ENCODE measurements around the gene BRCC3.

Gene BRCC3

GRCh38 chrX:155048977-155049619 is 22.2 kb upstream of the BRCC3 start:
- Histone ChIP-seq H3K4ac (ENCODE audit: low read length) (no peak overlapping the region), H3K23ac (ENCODE audit: low read depth, low read length, poor library complexity) (no peak overlapping the region), H2AFZ (ENCODE audit: low read length) (no peak overlapping the region), H2AK5ac (ENCODE audit: low read depth, low read length) (no peak overlapping the region), H3K27ac (replicated peaks; ENCODE audit: low read length) (no peak overlapping the region), H3K4me2 (ENCODE audit: insufficient read depth, low read length, poor library complexity, severe bottlenecking) (no peak overlapping the region), H2BK15ac (ENCODE audit: low read length) (no peak overlapping the region), H3K79me1 (ENCODE audit: low read depth, low read length) (peaks cover 2% of the 10 kb centered on the region), H3K18ac (ENCODE audit: low read length) (no peak overlapping the region), H2BK12ac (ENCODE audit: low read length) (no peak overlapping the region), H4K8ac (ENCODE audit: low read depth, low read length) (no peak overlapping the region), H3K9me3 (replicated peaks in 1 of 2; ENCODE audit: control insufficient read depth in 2 of 2, insufficient read depth in 1 of 2, low read depth in 1 of 2, low read length in 2 of 2) (no peaks in the 10 kb centered on the region), H3K27me3 (ENCODE audit: control insufficient read depth in 3 of 3, insufficient read depth in 3 of 3, low read depth in 1 of 3, low read length in 3 of 3) (no peaks in the 10 kb centered on the region), H3K4me1 (ENCODE audit: control insufficient read depth in 2 of 2, insufficient read depth in 1 of 2, low read depth in 1 of 2, low read length in 2 of 2) (no peaks in the 10 kb centered on the region), H3K36me3 (replicated peaks in 1 of 2; ENCODE audit: control insufficient read depth in 2 of 2, insufficient read depth in 2 of 2, low read length in 2 of 2) (peaks cover 0 to 35% of the 10 kb centered on the region in 2 donors), H3K9ac (ENCODE audit: low read depth, low read length, poor library complexity) (no peak overlapping the region), H2BK5ac (ENCODE audit: low read length) (no peak overlapping the region), H4K91ac (ENCODE audit: low read depth, low read length, poor library complexity) (no peak overlapping the region), H3K4me3 (ENCODE audit: low read length in 2 of 2) (no peak overlapping the region), H3K14ac (ENCODE audit: low read length) (no peak overlapping the region), H2BK120ac (ENCODE audit: low read depth, low read length) (no peak overlapping the region)
- DNase-seq (ENCODE audit: low spot score): peak; percentile 20
- WGBS, 2 donors (ENCODE audit: extremely low coverage in 2 of 2, insufficient read length in 2 of 2, insufficient replicate concordance in 1 of 2): no CpG with 5 or more reads among the region's 9 CpGs

DNA sequence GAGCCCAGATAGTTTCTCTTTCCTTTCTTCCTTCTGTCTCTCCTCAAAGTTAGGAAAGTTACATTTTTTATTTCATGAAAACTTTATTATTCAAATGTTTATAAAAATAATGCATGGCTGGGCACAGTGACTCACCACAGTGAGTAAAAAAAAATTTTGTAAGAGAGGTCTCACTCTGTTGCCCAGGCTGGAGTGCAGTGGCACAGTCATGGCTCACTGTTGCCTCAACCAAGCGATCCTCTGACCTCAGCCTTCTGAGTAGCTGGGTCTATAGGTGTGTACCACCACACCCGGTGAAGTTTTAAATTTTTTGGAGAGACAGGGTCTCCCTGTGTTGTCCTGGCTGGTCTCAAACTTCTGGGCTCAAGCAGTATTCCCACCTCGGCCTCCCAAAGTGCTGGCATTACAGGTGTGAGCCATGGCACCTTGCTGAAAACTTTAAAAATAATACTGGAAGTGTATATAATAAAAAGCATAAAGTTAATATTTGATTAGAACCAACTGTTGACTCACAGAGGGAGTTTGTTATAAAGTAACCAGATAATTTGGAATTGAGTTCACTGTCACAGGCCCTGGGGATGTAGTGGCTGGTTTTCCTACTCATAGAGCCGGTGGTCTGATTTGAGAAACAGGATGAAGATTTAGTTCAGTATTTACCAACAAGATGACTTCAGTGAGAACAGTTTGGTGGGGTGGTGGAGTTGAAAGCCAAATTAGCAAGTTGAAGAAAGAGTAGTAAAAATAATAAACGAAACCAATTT is 18.4 kb upstream of the BRCC3 start:
- peaks cover 0 to 5% of the 10 kb centered on the region in 2 donors for H3K4me1 ChIP-seq (ENCODE audit: control insufficient read depth in 2 of 2, insufficient read depth in 1 of 2, low read depth in 1 of 2, low read length in 2 of 2)
- no peak for DNase-seq (ENCODE audit: low spot score)
- no peaks in the 10 kb centered on the region for H3K27me3 ChIP-seq (ENCODE audit: control insufficient read depth in 3 of 3, insufficient read depth in 3 of 3, low read depth in 1 of 3, low read length in 3 of 3)
- H3K14ac ChIP-seq (ENCODE audit: low read length): no peak overlapping the region
- H3K23ac ChIP-seq (ENCODE audit: low read depth, low read length, poor library complexity): no peak overlapping the region
- H4K8ac ChIP-seq (ENCODE audit: low read depth, low read length): no peak overlapping the region
- H3K4ac ChIP-seq (ENCODE audit: low read length): no peak overlapping the region
- H2BK5ac ChIP-seq (ENCODE audit: low read length): no peak overlapping the region
- H3K9ac ChIP-seq (ENCODE audit: low read depth, low read length, poor library complexity): no peak overlapping the region
- H3K4me3 ChIP-seq (ENCODE audit: low read length in 2 of 2): no peak overlapping the region
- H2AFZ ChIP-seq (ENCODE audit: low read length): no peak overlapping the region
- H3K9me3 ChIP-seq (replicated peaks in 1 of 2; ENCODE audit: control insufficient read depth in 2 of 2, insufficient read depth in 1 of 2, low read depth in 1 of 2, low read length in 2 of 2): no peaks in the 10 kb centered on the region
- peaks cover 2% of the 10 kb centered on the region for H3K79me1 ChIP-seq (ENCODE audit: low read depth, low read length)
- H2BK120ac ChIP-seq (ENCODE audit: low read depth, low read length): no peak overlapping the region
- peaks cover 0 to 41% of the 10 kb centered on the region in 2 donors for H3K36me3 ChIP-seq (replicated peaks in 1 of 2; ENCODE audit: control insufficient read depth in 2 of 2, insufficient read depth in 2 of 2, low read length in 2 of 2)
- no peak overlapping the region for H3K27ac ChIP-seq (replicated peaks; ENCODE audit: low read length)
- no peak overlapping the region for H3K4me2 ChIP-seq (ENCODE audit: insufficient read depth, low read length, poor library complexity, severe bottlenecking)
- no peak overlapping the region for H2BK15ac ChIP-seq (ENCODE audit: low read length)
- no peak overlapping the region for H4K91ac ChIP-seq (ENCODE audit: low read depth, low read length, poor library complexity)
- H2BK12ac ChIP-seq (ENCODE audit: low read length): no peak overlapping the region
- no CpG with 5 or more reads among the region's 5 CpGs for WGBS, 2 donors (ENCODE audit: extremely low coverage in 2 of 2, insufficient read length in 2 of 2, insufficient replicate concordance in 1 of 2)
- H3K18ac ChIP-seq (ENCODE audit: low read length): no peak overlapping the region
- H2AK5ac ChIP-seq (ENCODE audit: low read depth, low read length): no peak overlapping the region

DNA sequence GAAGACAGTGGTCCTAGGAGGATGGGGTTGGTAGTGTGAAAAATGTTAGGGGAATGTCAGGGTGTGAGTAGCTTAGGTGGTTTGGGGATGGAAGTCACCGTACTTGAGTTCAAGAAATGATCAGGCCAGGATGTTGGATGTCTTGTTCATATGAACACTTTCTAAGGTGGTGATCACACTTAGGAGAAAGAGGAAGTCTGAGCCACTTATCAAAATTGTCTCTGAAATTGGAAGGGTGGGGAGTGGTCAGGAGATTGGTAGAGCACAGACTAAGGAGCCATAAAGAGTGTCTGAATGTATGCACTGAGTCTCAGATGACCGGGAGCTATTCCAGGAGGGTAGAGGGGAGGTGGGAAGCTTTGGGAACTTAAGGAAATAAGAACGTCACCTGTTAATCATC is 17.7 kb upstream of the BRCC3 start:
- Histone ChIP-seq H3K18ac (ENCODE audit: low read length) (no peak overlapping the region), H2AK5ac (ENCODE audit: low read depth, low read length) (no peak overlapping the region), H3K14ac (ENCODE audit: low read length) (no peak overlapping the region), H3K36me3 (replicated peaks in 1 of 2; ENCODE audit: control insufficient read depth in 2 of 2, insufficient read depth in 2 of 2, low read length in 2 of 2) (peaks cover 0 to 41% of the 10 kb centered on the region in 2 donors), H4K91ac (ENCODE audit: low read depth, low read length, poor library complexity) (no peak overlapping the region), H3K27me3 (ENCODE audit: control insufficient read depth in 3 of 3, insufficient read depth in 3 of 3, low read depth in 1 of 3, low read length in 3 of 3) (no peaks in the 10 kb centered on the region), H2BK5ac (ENCODE audit: low read length) (no peak overlapping the region), H3K4me2 (ENCODE audit: insufficient read depth, low read length, poor library complexity, severe bottlenecking) (no peak overlapping the region), H4K8ac (ENCODE audit: low read depth, low read length) (no peak overlapping the region), H3K79me1 (ENCODE audit: low read depth, low read length) (peaks cover 2% of the 10 kb centered on the region), H3K4me3 (ENCODE audit: low read length in 2 of 2) (no peak overlapping the region), H3K23ac (ENCODE audit: low read depth, low read length, poor library complexity) (no peak overlapping the region), H3K9ac (ENCODE audit: low read depth, low read length, poor library complexity) (no peak overlapping the region), H3K9me3 (replicated peaks in 1 of 2; ENCODE audit: control insufficient read depth in 2 of 2, insufficient read depth in 1 of 2, low read depth in 1 of 2, low read length in 2 of 2) (no peaks in the 10 kb centered on the region), H3K27ac (replicated peaks; ENCODE audit: low read length) (no peak overlapping the region), H2AFZ (ENCODE audit: low read length) (no peak overlapping the region), H3K4me1 (ENCODE audit: control insufficient read depth in 2 of 2, insufficient read depth in 1 of 2, low read depth in 1 of 2, low read length in 2 of 2) (peaks cover 0 to 5% of the 10 kb centered on the region in 2 donors), H2BK12ac (ENCODE audit: low read length) (no peak overlapping the region), H2BK15ac (ENCODE audit: low read length) (no peak overlapping the region), H3K4ac (ENCODE audit: low read length) (no peak overlapping the region), H2BK120ac (ENCODE audit: low read depth, low read length) (no peak overlapping the region)
- whole genome bisulfite sequencing, 2 donors (ENCODE audit: extremely low coverage in 2 of 2, insufficient read length in 2 of 2, insufficient replicate concordance in 1 of 2): no CpG with 5 or more reads among the region's 3 CpGs
- no peak for DNase-seq (ENCODE audit: low spot score)

GRCh38 chrX:155054255-155054654 is 17.1 kb upstream of the BRCC3 start:
- H3K4ac ChIP-seq (ENCODE audit: low read length): no peak overlapping the region
- no peaks in the 10 kb centered on the region for H3K27me3 ChIP-seq (ENCODE audit: control insufficient read depth in 3 of 3, insufficient read depth in 3 of 3, low read depth in 1 of 3, low read length in 3 of 3)
- no peak for DNase-seq (ENCODE audit: low spot score)

More at GRCh38 chrX:155054255-155054654, 17.1 kb upstream of the BRCC3 start:
- Histone ChIP-seq H3K36me3 (replicated peaks in 1 of 2; ENCODE audit: control insufficient read depth in 2 of 2, insufficient read depth in 2 of 2, low read length in 2 of 2) (peaks cover 0 to 46% of the 10 kb centered on the region in 2 donors), H2BK5ac (ENCODE audit: low read length) (no peak overlapping the region), H3K9me3 (replicated peaks in 1 of 2; ENCODE audit: control insufficient read depth in 2 of 2, insufficient read depth in 1 of 2, low read depth in 1 of 2, low read length in 2 of 2) (no peaks in the 10 kb centered on the region), H3K18ac (ENCODE audit: low read length) (no peak overlapping the region), H2BK120ac (ENCODE audit: low read depth, low read length) (no peak overlapping the region), H3K27ac (replicated peaks; ENCODE audit: low read length) (no peak overlapping the region), H3K4me2 (ENCODE audit: insufficient read depth, low read length, poor library complexity, severe bottlenecking) (no peak overlapping the region), H3K14ac (ENCODE audit: low read length) (no peak overlapping the region), H2AK5ac (ENCODE audit: low read depth, low read length) (no peak overlapping the region), H3K9ac (ENCODE audit: low read depth, low read length, poor library complexity) (no peak overlapping the region), H3K4me3 (ENCODE audit: low read length in 2 of 2) (no peak overlapping the region), H4K91ac (ENCODE audit: low read depth, low read length, poor library complexity) (no peak overlapping the region), H4K8ac (ENCODE audit: low read depth, low read length) (no peak overlapping the region), H2AFZ (ENCODE audit: low read length) (no peak overlapping the region), H3K79me1 (ENCODE audit: low read depth, low read length) (peaks cover under 1% of the 10 kb centered on the region), H2BK15ac (ENCODE audit: low read length) (no peak overlapping the region), H2BK12ac (ENCODE audit: low read length) (no peak overlapping the region), H3K23ac (ENCODE audit: low read depth, low read length, poor library complexity) (no peak overlapping the region), H3K4me1 (ENCODE audit: control insufficient read depth in 2 of 2, insufficient read depth in 1 of 2, low read depth in 1 of 2, low read length in 2 of 2) (peaks cover 0 to 5% of the 10 kb centered on the region in 2 donors)
- no CpG with 5 or more reads among the region's 4 CpGs for WGBS, 2 donors (ENCODE audit: extremely low coverage in 2 of 2, insufficient read length in 2 of 2, insufficient replicate concordance in 1 of 2)
